ENCODE results near the gene SF3B3. TPM values are rescaled to one million over a fixed set of nuclear protein-coding genes. Genes with fewer than 3 reads are reported as not detected.
"Not testable (repeated sequence)": the region's sequence is repeated elsewhere in the genome, so short reads cannot be mapped to it uniquely, and the experiment has no call there.

The SF3B3 gene
- total RNA-seq, 1 experiment from 2014 or later = 146 TPM

GRCh38 chr16:70615945-70616344 is 92.3 kb downstream of the SF3B3 start:
- no peak for DNase-seq (ENCODE audit: low spot score)

GRCh38 chr16:70621864-70622263 is 98.2 kb downstream of the SF3B3 start:
- not testable (repeated sequence) for DNase-seq (ENCODE audit: low spot score)

Other genes with a start within 250 kb of the SF3B3 start
- gene AARS1, start 234.3 kb upstream of the SF3B3 start, total RNA-seq (2014; rRNA removed; shearing (Covaris generic)) = 68.0 and 74.4 TPM in 2 replicates
- gene DDX19B, start 224.6 kb upstream of the SF3B3 start, total RNA-seq (2014; rRNA removed; shearing (Covaris generic)) = 10.3 and 16.5 TPM in 2 replicates
- gene DDX19A, start 176.9 kb upstream of the SF3B3 start, total RNA-seq (2014; rRNA removed; shearing (Covaris generic)) = 40.6 and 47.5 TPM in 2 replicates
- 14.4 and 17.3 TPM in 2 replicates for gene ST3GAL2, start 84.7 kb upstream of the SF3B3 start, total RNA-seq (2014; rRNA removed; shearing (Covaris generic))
- gene FCSK, start 69.2 kb upstream of the SF3B3 start, total RNA-seq (2014; rRNA removed; shearing (Covaris generic)) = 9.4 and 13.8 TPM in 2 replicates
- gene COG4, start 262 bp upstream of the SF3B3 start, total RNA-seq (2014; rRNA removed; shearing (Covaris generic)) = 67.1 and 89.4 TPM in 2 replicates
- gene IL34, start 122.7 kb downstream of the SF3B3 start, total RNA-seq (2014; rRNA removed; shearing (Covaris generic)) = 7.8 and 10.5 TPM in 2 replicates
- 74.1 and 96.8 TPM in 2 replicates for gene MTSS2, start 162.2 kb downstream of the SF3B3 start, total RNA-seq (2014; rRNA removed; shearing (Covaris generic))

All from A172 (cell line).